H1 (cell line): ENCODE data around the gene MAPK13. TPM values are rescaled to one million over a fixed set of nuclear protein-coding genes. Genes with fewer than 3 reads are reported as not detected.

Experiments
- CTCF ChIA-PET: fragments of 300-600 bp; sonication (Branson Sonifier 250); formaldehyde crosslinking; loops from one replicate; lab custom pipeline; 2021; ENCODE audit not compliant: partially characterized antibody; lab: Charles Lee
- POLR2A ChIA-PET: fragments of 300-600 bp; sonication (Branson Sonifier 250); formaldehyde crosslinking; loops from one replicate; lab custom pipeline; 2021; ENCODE audit warnings: inconsistent platforms; ENCODE audit not compliant: partially characterized antibody; lab: Charles Lee
- DNase-seq, 2 experiments: peaks; one replicate each; pipeline versions ENCODE4 v3.0.0 to v3.0.0-alpha.2; 2010 to 2022; ENCODE audit warnings: low spot score in 2 of 2, low read depth in 1 of 2, mixed read lengths in 1 of 2
- FAIRE-seq: peaks from 2 replicates; lab custom pipeline; 2011; peaks lifted over from hg19 to GRCh38; lab: Jason Lieb, UNC
- H2AFZ ChIP-seq: 2 replicates; pipeline ENCODE4 v1.8.1; 2012; ENCODE audit warnings: low read length, inconsistent platforms
- H2AK5ac ChIP-seq: 2 replicates; pipeline ENCODE4 v1.6.1; 2013; ENCODE audit warnings: low read depth, low read length
- H2BK120ac ChIP-seq: replicated peaks from 2 replicates; pipeline ENCODE3; 2013; ENCODE audit warnings: low read depth, low read length, inconsistent platforms
- H2BK12ac ChIP-seq: 2 replicates; pipeline ENCODE4 v1.6.1; 2013; ENCODE audit warnings: low read depth, low read length
- H2BK15ac ChIP-seq: 2 replicates; pipeline ENCODE4 v1.6.1; 2013; ENCODE audit warnings: low read length
- H2BK20ac ChIP-seq: 2 replicates; pipeline ENCODE4 v1.6.1; 2013; ENCODE audit warnings: low read length
- H2BK5ac ChIP-seq: 2 replicates; pipeline ENCODE4 v1.6.1; 2013; ENCODE audit warnings: low read depth, low read length
- H3K14ac ChIP-seq: 2 replicates; pipeline ENCODE4 v1.6.1; 2013; ENCODE audit warnings: inconsistent platforms; ENCODE audit not compliant: insufficient read length
- H3K18ac ChIP-seq: 2 replicates; pipeline ENCODE4 v1.6.1; 2013; ENCODE audit warnings: low read length; ENCODE audit errors: extremely low read depth
- H3K23ac ChIP-seq: 2 replicates; pipeline ENCODE4 v1.6.1; 2013; ENCODE audit warnings: inconsistent platforms; ENCODE audit not compliant: insufficient read length
- H3K23me2 ChIP-seq: 2 replicates; pipeline ENCODE4 v1.6.1; 2013; ENCODE audit warnings: low read depth, low read length
- H3K27ac ChIP-seq: 2 replicates; pipeline ENCODE4 v1.6.1; 2011; ENCODE audit warnings: low read depth, low read length, inconsistent platforms
- H3K27me3 ChIP-seq, 4 experiments: replicated peaks in 1 of 4; 1 replicate in 1 of 4; 2 replicates in 3 of 4; pipeline versions ENCODE4 v1.6.1 to v1.8.1; 2011 to 2013; ENCODE audit warnings: low read length in 3 of 4, mild to moderate bottlenecking in 3 of 4, inconsistent platforms in 2 of 4, mixed read lengths in 2 of 4, moderate library complexity in 1 of 4; ENCODE audit not compliant: control insufficient read depth in 3 of 4, insufficient read depth in 3 of 4; ENCODE audit errors: extremely low read depth in 1 of 4
- H3K36me3 ChIP-seq, 4 experiments: 2 replicates each; pipeline versions ENCODE4 v1.6.1 to v1.8.1; 2011 to 2013; ENCODE audit warnings: mild to moderate bottlenecking in 4 of 4, low read length in 3 of 4, moderate library complexity in 2 of 4, control low read depth in 1 of 4, inconsistent platforms in 1 of 4; ENCODE audit not compliant: insufficient read depth in 4 of 4, control insufficient read depth in 2 of 4
- H3K4ac ChIP-seq: replicated peaks from 2 replicates; pipeline ENCODE3; 2013; ENCODE audit warnings: low read length, low read depth, mixed read lengths, inconsistent platforms; ENCODE audit not compliant: insufficient read length
- H3K4me1 ChIP-seq, 4 experiments: replicated peaks in 1 of 4; 1 replicate in 1 of 4; 2 replicates in 3 of 4; pipeline versions ENCODE4 v1.6.1 to v1.8.1; 2011 to 2013; ENCODE audit warnings: low read length in 3 of 4, inconsistent platforms in 2 of 4, mixed read lengths in 1 of 4; ENCODE audit not compliant: insufficient read depth in 4 of 4, control insufficient read depth in 3 of 4
- H3K4me2 ChIP-seq, 2 experiments: 2 replicates each; pipeline versions ENCODE4 v1.6.1 to v1.8.1; 2011 to 2013; ENCODE audit warnings: low read depth in 2 of 2, low read length in 2 of 2, control low read depth in 1 of 2, inconsistent platforms in 1 of 2, mild to moderate bottlenecking in 1 of 2; ENCODE audit not compliant: insufficient read depth in 1 of 2
- H3K4me3 ChIP-seq, 4 experiments: fragments of 200-600, 300-600 bp in 1 of 4; sonication (generic), shearing (Covaris generic), sonication (Bioruptor Twin) in 1 of 4; 2 replicates each; pipeline versions ENCODE4 v1.5.1 to v1.8.1; 2011 to 2016; ENCODE audit warnings: low read length in 4 of 4, low read depth in 3 of 4, control low read depth in 2 of 4, inconsistent platforms in 2 of 4, mild to moderate bottlenecking in 2 of 4, mixed read lengths in 1 of 4, moderate library complexity in 1 of 4; ENCODE audit not compliant: insufficient read depth in 2 of 4; ENCODE audit errors: extremely low read depth in 1 of 4
- H3K56ac ChIP-seq: replicated peaks from 2 replicates; pipeline ENCODE3; 2013; ENCODE audit warnings: low read depth, mild to moderate bottlenecking, mixed read lengths, low read length, inconsistent platforms; ENCODE audit not compliant: insufficient read length
- H3K79me1 ChIP-seq: 2 replicates; pipeline ENCODE4 v1.6.1; 2013; ENCODE audit warnings: low read depth, low read length, control low read depth
- H3K79me2 ChIP-seq, 2 experiments: 2 replicates each; pipeline versions ENCODE4 v1.6.1 to v1.8.1; 2012 to 2013; ENCODE audit warnings: low read length in 2 of 2, mild to moderate bottlenecking in 2 of 2, inconsistent platforms in 1 of 2; ENCODE audit not compliant: insufficient read depth in 2 of 2, control insufficient read depth in 1 of 2
- H3K9ac ChIP-seq, 4 experiments: replicated peaks in 1 of 4; 1 replicate in 1 of 4; 2 replicates in 3 of 4; pipeline versions ENCODE4 v1.6.1 to v1.8.1; 2011 to 2013; ENCODE audit warnings: low read depth in 3 of 4, low read length in 3 of 4, control low read depth in 2 of 4, mild to moderate bottlenecking in 2 of 4, moderate library complexity in 2 of 4, inconsistent platforms in 1 of 4; ENCODE audit errors: extremely low read depth in 1 of 4
- H3K9me3 ChIP-seq, 2 experiments: 2 replicates each; pipeline versions ENCODE4 v1.6.1 to v1.8.1; 2012 to 2013; ENCODE audit warnings: mild to moderate bottlenecking in 2 of 2, moderate library complexity in 2 of 2, control low read depth in 1 of 2, inconsistent platforms in 1 of 2, low read depth in 1 of 2, low read length in 1 of 2, mixed read lengths in 1 of 2; ENCODE audit not compliant: insufficient read depth in 2 of 2
- H4K20me1 ChIP-seq, 2 experiments: replicated peaks in 1 of 2; 2 replicates each; pipeline versions ENCODE3 to v1.8.1; 2011 to 2013; ENCODE audit warnings: inconsistent platforms in 2 of 2, low read length in 2 of 2, mild to moderate bottlenecking in 1 of 2; ENCODE audit not compliant: insufficient read depth in 2 of 2, control insufficient read depth in 1 of 2
- H4K5ac ChIP-seq: 2 replicates; pipeline ENCODE4 v1.6.1; 2013; ENCODE audit warnings: low read length, low read depth, mixed read lengths, inconsistent platforms; ENCODE audit not compliant: insufficient read length
- H4K8ac ChIP-seq: 2 replicates; pipeline ENCODE4 v1.8.0; 2013; ENCODE audit warnings: mild to moderate bottlenecking, moderate library complexity, low read length, inconsistent platforms; ENCODE audit not compliant: insufficient read depth; ENCODE audit errors: extremely low read depth
- H4K91ac ChIP-seq: replicated peaks from 2 replicates; pipeline ENCODE3; 2013; ENCODE audit warnings: low read length, mixed read lengths, inconsistent platforms; ENCODE audit not compliant: insufficient read length
- ATF3 ChIP-seq: IDR thresholded peaks from 2 replicates; pipeline ENCODE4 v1.6.1; 2011; ENCODE audit warnings: low read depth, mild to moderate bottlenecking, low read length; ENCODE audit not compliant: insufficient read depth
- CREB1 ChIP-seq: IDR thresholded peaks from 2 replicates; pipeline ENCODE4 v1.6.1; 2012; ENCODE audit warnings: inconsistent platforms
- E2F6 ChIP-seq: IDR thresholded peaks from 2 replicates; pipeline ENCODE4 v1.6.1; 2012; ENCODE audit warnings: inconsistent platforms
- EGR1 ChIP-seq: IDR thresholded peaks from 2 replicates; pipeline ENCODE4 v1.6.1; 2011; ENCODE audit warnings: low read depth, low read length, borderline replicate concordance
- JUND ChIP-seq: IDR thresholded peaks from 2 replicates; pipeline ENCODE4 v1.6.1; 2011; ENCODE audit warnings: mild to moderate bottlenecking, improper control_type of control experiment, low read length
- KDM1A ChIP-seq: fragments of 200-600, 300-600 bp; sonication (generic); IDR thresholded peaks from 2 replicates; pipeline ENCODE4 v1.7.1; 2016; ENCODE audit warnings: mild to moderate bottlenecking, low read length, borderline replicate concordance
- POLR2A ChIP-seq, 2 experiments: IDR thresholded peaks; 1 replicate in 1 of 2; 2 replicates in 1 of 2; pipeline ENCODE4 v1.6.1; 2011; ENCODE audit warnings: low read depth in 2 of 2, low read length in 2 of 2, mild to moderate bottlenecking in 2 of 2; ENCODE audit errors: control extremely low read depth in 1 of 2
- RFX5 ChIP-seq: IDR thresholded peaks from 2 replicates; pipeline ENCODE4 v1.6.1; 2011; ENCODE audit warnings: low read depth, low read length, improper control_type of control experiment, borderline replicate concordance
- RXRA ChIP-seq: IDR thresholded peaks from 2 replicates; pipeline ENCODE4 v1.6.1; 2011; ENCODE audit warnings: low read depth, mild to moderate bottlenecking, low read length, moderate library complexity; ENCODE audit not compliant: insufficient read depth
- SP4 ChIP-seq: IDR thresholded peaks from 2 replicates; pipeline ENCODE4 v1.6.1; 2012; ENCODE audit warnings: low read length, inconsistent platforms
- SUZ12 ChIP-seq: fragments of 200-600 bp; sonication (generic); IDR thresholded peaks from 2 replicates; pipeline ENCODE4 v1.6.1; 2012; ENCODE audit warnings: mild to moderate bottlenecking, inconsistent platforms, low read length, moderate library complexity, mixed read lengths
- TAF1 ChIP-seq: IDR thresholded peaks from 2 replicates; pipeline ENCODE4 v1.6.1; 2011; ENCODE audit warnings: mild to moderate bottlenecking, low read depth, low read length
- TAF7 ChIP-seq: optimal IDR thresholded peaks from 2 replicates; pipeline ENCODE3; 2011; ENCODE audit warnings: low read depth, mild to moderate bottlenecking, inconsistent platforms, low read length, moderate library complexity, borderline replicate concordance
- TCF12 ChIP-seq: IDR thresholded peaks from 2 replicates; pipeline ENCODE4 v1.6.1; 2011; ENCODE audit warnings: low read depth, mild to moderate bottlenecking, low read length
- whole genome bisulfite sequencing, 2 experiments: shearing (Covaris generic) in 1 of 2; methylation state at CpG; one replicate each; pipeline versions ENCODE4 v1.1.6 to v1.1.7; 2013 to 2015; ENCODE audit warnings: low lambda C conversion rate in 2 of 2, mixed read lengths in 2 of 2, inconsistent platforms in 1 of 2, low coverage in 1 of 2, missing lambda C conversion rate in 1 of 2; ENCODE audit not compliant: insufficient replicate concordance in 2 of 2, insufficient coverage in 1 of 2, insufficient read length in 1 of 2; ENCODE audit errors: extremely low coverage in 1 of 2, missing lambda C conversion rate in 1 of 2; 5-methylcytosine and 5-hydroxymethylcytosine counted together
- polyA plus RNA-seq, 7 experiments: library from polyadenylated mRNA; depleted of rRNA in 3 of 7; stranded (reverse) in 5 of 7; unstranded in 2 of 7; fragments of >200 nt in 5 of 7; fragments of 200-250 nt in 2 of 7; gene quantifications; 1 replicate in 5 of 7; 2 replicates in 1 of 7; 4 replicates in 1 of 7; pipeline versions ENCODE4 v1.2.1 to v1.2.3, GENCODE V29; 2011 to 2013; ENCODE audit warnings: missing spikeins in 2 of 7, mixed read lengths in 2 of 7
- total RNA-seq: library from RNA; stranded (reverse); fragmentation: NEBNext Ultra II Directional; extraction: Animal tissue kit (Norgen Biotek cat#: 25700); gene quantifications from 2 replicates; pipeline ENCODE4 v1.2.1, GENCODE V29; 2021

Gene MAPK13
- total and polyA plus RNA-seq, 2 of the 8 experiments (the other 6 are each of a cell fraction or from before 2014, with no cell fraction given): 10.1 to 14.1 TPM

DNA sequence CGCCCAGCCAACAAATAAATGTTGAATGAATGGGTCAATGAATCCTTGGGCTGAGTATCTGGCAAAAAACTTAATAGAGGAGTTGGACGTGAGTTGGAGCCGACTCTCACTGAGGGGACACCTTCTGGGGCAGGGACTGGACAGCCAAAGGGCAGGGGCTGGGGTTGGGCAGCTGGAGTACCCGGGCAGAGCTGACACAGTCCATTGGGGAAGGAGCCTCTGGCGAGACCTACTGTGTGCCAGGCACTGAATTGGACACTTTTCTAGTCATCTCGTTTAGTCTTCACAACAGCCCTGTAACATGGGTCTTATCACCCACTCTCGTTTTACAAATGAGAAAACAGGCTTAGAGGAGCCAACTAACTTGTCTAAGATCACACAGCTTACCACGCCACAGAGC lies 4.7 kb upstream of the MAPK13 start:
- CTCF ChIA-PET: interaction anchor here (1.1 to 3.4 kb wide), 5 partner anchors 10 to 235 kb away, joined by 3 to 19 read pairs (median 4); no protein-coding TSS in a partner anchor
- Histone ChIP-seq H4K91ac (no peak overlapping the region), H4K5ac (no peak overlapping the region), H3K27me3 (peaks cover 0 to 10% (median 2%) of the 10 kb centered on the region in 4 experiments; a peak in 4 of 7 replicates), H3K56ac (no peak overlapping the region), H3K4me3 (no peak overlapping the region), H2AFZ (no peak overlapping the region), H2BK15ac (peak overlapping the region; percentile 18; the same call in 1 of the 2 replicates), H2BK20ac (no peak overlapping the region), H3K4me1 (peaks cover 4 to 7% (median 6%) of the 10 kb centered on the region in 4 experiments), H4K8ac (no peak overlapping the region), H3K18ac (no peak overlapping the region), H3K9me3 (no peaks in the 10 kb centered on the region), H3K36me3 (no peaks in the 10 kb centered on the region), H2BK120ac (no peak overlapping the region), H3K23me2 (peaks cover 3% of the 10 kb centered on the region; the same call in 1 of the 2 replicates), H2BK12ac (no peak overlapping the region), H3K79me2 (no peaks in the 10 kb centered on the region), H3K23ac (no peak overlapping the region), H4K20me1 (no peaks in the 10 kb centered on the region), H3K79me1 (no peaks in the 10 kb centered on the region), H2AK5ac (no peak overlapping the region; the same call in 1 of the 2 replicates), H2BK5ac (no peak overlapping the region), H3K14ac (no peak overlapping the region), H3K4me2 (no peak overlapping the region), H3K4ac (no peak overlapping the region), H3K27ac (no peak overlapping the region), H3K9ac (no peak overlapping the region)
- DNase-seq (no peak), FAIRE-seq (no peak)
- POLR2A ChIA-PET: interaction anchor here (1.1 kb wide), 2 partner anchors 10 to 97 kb away, joined by 3 to 4 read pairs; no protein-coding TSS in a partner anchor
- 77% methylated on average over 8 of the region's 8 CpGs; no CpG with 5 or more reads in 1 of the 2 experiments for WGBS, 2 experiments
- TF ChIP-seq ATF3: no peak
- no peak for TF ChIP-seq RFX5
- TF ChIP-seq EGR1: no peak
- no peak for TF ChIP-seq E2F6
- TF ChIP-seq JUND: no peak
- TF ChIP-seq SUZ12: no peak
- no peak for TF ChIP-seq TAF1
- TF ChIP-seq POLR2A (IDR thresholded peaks at IDR 0.05; ENCODE audit: control extremely low read depth in 1 of 2, low read depth in 2 of 2, low read length in 2 of 2): no peak
- no peak for TF ChIP-seq KDM1A
- no peak for TF ChIP-seq CREB1
- TF ChIP-seq SP4: no peak
- no peak for TF ChIP-seq RXRA
- TF ChIP-seq TAF7: no peak
- no peak for TF ChIP-seq TCF12
